Stimulated activated CD4-positive, alpha-beta T cell treated with anti-CD3 and anti-CD28 coated beads, Interleukin-1b, Interleukin-23, amount 100 ng/mL, for 48 hours (primary cell): ENCODE data around the gene ENPP1.
A peak's percentile ranks its signal among the peaks of the same experiment; 100 is the strongest.

Experiments
- DNase-seq: peaks from one replicate; pipeline ENCODE4 v3.0.0-alpha.2; 2020

The ENPP1 gene

GRCh38 chr6:131807644-131808459 lies at the start of gene ENPP1:
TSS of gene ENPP1 (plus strand) at chr6:131808020. CDS start at chr6:131808036, 16 bp downstream.
- peak; percentile 31 for DNase-seq

- no peak for DNase-seq
Observed at GRCh38 chr6:131758920-131759319, 48.9 kb upstream of the ENPP1 start.

DNA sequence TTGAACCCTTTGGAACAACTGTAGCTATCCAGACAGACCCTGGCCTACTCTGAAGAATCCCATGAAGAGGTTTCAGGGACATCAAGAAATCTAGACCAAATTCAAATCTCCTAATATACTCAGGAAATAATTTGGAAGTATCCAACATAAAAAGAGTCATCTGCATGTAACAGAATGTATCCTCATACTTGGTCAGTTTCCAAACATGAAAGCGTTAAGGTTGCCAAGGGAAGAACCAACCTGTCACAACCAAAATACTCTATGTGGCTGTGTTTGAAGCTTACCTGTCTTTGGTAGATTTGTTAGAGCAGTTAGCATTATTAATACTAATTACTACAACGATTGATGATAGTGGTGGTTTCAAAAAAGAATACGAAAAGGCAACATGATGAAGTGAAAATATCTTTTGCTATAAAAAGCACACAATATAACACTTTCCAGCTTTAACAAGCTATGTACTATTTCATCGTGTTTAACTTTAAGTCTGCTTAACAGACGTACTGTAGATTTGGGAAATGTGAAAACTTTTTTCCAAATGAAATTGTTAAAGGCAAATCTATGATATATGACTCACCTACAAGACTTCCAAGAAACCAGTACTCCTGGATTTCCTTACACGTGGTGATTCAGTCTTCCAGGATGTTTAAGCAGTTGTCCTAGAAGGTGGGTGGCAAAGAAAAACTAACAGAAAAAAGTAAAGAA lies 46.6 kb upstream of the ENPP1 start:
- DNase-seq, result no peak

DNA sequence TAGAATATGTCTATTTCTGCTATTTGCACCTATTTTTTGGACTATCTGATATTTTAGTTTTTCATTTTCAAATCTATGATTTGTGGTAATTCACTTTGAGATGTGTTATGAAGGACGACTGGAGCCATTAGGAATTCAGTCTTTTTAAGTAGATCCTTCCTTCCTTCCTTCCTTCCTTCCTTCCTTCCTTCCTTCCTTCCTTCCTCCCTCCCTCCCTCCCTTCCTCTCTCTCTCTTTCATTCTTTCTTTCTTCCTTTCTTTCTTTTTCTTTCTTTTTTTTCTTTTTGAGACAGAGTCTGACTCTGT lies 46.1 kb upstream of the ENPP1 start:
- no peak for DNase-seq

DNA sequence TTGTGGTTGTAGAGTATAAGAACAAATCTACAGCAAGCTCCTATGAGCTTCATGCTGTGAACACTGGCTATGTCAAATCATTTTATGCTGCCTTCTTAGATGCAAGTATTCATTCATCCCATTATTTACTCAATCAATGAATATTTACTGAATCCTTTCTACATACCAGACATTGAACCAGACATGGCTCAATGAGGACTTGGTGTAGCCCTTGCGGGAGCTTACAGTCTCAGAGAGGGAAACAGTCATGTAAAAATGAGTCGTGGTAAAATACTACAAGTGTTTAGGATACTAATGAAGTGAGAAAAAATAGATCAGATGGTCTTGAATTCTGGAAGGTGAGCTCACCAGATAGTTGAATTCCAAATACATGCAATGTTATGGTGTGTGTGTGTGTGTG lies 44.8 kb upstream of the ENPP1 start:
- DNase-seq, result no peak

GRCh38 chr6:131763749-131764148 lies 44.1 kb upstream of the ENPP1 start:
- no peak for DNase-seq

DNA sequence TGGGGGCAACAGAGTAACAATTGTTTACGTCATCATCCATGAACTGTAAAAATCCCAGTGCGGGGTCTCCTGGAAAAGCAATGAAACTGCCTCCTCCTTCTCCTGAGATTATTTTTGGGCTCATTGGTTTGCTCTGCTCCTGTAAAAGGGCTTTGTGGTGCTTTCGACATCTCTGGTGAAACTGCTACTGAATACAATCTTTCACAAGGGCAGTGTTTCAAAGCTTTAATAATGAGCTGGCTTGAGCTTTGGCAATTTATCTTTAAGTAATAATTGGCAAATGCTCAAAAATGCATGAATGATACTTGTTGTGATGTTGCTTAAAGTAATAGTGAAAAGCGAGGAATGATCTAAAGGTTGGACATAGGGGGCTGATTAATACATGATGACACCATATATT lies 43.5 kb upstream of the ENPP1 start:
- no peak for DNase-seq

GRCh38 chr6:131765081-131765803 lies 42.6 kb upstream of the ENPP1 start:
- DNase-seq, result no peak

GRCh38 chr6:131765804-131766135 lies 42.0 kb upstream of the ENPP1 start:
- DNase-seq, result no peak

DNA sequence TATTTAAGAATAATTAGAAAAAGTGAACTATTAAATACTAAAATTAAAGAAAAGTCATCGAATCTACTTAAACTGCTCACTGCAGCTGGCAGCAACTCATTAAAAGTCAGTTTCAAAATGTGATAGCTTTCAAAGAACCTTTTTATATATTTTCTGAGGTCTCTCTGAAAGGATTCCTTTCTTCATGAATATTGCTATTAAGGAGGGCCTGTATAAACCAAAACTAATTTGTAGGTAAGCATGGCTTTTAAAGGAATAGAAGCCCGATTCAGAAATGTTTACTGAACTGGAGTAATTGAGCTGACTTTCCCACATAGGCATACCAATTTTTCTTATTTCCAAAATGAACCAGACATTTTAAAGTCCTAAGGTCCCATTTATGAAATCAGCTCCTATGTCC lies 41.2 kb upstream of the ENPP1 start:
- DNase-seq, result no peak

- DNase-seq, result no peak
Observed at GRCh38 chr6:131768964-131769363, 38.9 kb upstream of the ENPP1 start.

DNA sequence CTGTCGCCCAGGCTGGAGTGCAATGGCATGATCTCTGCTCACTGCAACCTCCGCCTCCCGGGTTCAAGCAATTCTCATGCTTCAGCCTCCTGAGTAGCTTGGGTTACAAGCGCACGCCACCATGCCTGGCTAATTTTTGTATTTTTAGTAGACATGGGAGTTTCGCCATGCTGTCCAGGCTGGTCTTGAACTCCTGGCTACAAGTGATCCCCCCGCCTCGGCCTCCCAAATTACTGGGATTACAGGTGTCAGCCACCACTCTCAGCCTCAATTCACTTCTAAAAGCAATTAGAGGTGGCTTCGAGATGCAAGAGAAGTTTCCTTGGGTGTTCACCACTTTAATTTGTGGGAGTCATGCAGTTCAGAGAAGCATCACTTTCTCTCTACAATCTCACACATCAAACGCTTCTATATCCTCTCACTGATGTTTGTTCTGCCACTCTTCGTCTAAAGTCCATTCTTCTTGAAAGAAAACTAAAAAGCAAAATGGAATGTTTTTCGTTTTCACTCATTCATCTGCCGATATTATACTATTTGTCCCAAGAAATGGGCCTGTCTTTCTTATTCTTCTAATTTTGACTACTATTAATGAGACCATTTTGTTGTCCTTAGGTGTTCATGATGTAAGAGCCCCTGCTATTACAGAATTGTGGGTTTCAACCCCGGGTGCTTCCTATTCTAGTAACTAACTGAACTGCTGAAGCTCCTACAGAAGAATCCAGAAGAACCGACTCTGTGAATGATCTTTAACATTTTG lies 38.3 kb upstream of the ENPP1 start:
- DNase-seq, result no peak

DNA sequence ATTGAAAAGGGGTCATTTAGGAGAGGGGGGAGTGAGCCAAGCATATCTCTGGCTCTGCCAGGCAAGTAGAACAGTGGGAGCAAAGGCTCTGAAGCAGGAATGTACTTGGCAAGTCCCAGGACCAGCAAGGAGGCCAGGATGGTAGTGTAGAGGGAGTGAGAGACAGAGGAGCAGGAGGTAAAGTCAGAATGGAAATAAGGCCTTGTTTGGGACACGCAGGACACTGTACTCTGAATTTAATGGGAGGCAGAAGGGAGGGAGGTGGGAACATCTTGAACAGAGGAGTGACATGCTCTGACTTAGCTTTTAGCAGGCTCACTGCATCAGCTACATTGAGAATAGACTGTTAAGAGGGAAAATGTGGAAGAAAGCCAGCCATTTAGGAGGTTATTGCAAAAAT lies 37.0 kb upstream of the ENPP1 start:
- no peak for DNase-seq

DNA sequence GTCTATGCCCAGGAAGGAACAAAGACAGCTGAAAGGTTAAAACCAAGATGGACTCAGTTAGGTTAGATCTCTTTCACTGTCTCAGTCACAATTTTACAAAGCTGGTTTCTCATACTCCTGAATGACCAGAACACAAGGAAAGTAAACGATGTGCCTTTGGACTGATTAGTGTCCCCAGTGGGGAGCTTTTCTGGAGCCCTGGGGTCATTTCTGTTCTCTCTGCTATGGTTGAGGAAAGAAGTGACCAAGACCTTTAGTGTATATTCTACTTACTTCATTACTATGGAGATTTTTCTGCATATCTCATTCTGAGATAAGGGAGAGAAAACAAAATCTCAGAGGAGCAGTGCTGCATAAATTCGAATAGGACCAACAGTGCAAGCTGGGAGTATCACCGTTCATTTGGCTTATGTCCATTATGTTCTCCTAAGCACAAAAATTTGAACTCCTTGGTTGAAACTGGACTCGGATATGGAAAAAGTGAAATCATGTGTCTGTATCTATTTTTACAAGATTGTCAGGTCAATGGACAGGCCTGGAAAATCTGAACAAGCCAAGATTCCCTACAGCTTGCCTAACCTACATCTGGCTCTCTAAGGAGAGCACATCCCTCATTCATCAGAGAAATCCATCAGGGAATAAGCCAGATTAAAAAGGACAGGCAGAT lies 34.4 kb upstream of the ENPP1 start:
- DNase-seq, result no peak

DNA sequence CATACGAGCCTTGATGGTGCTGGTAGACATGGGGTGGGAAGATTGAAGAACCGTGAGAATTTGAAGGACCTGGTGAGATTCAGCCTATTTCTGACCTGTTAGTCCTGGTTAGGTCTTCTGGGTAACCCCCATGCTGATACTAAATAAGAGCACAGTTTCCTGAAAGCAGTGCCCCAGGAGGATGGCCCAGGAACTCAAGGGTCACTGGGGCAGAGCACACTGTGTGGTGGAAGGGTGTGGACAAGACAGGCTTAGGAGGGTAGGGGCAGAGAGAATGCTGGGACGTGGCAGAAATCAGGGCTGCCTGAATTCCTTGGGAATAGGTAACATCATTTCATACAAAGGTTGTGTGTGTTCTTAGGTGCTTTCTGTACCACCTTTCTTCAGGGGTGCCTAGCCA lies 31.9 kb upstream of the ENPP1 start:
- no peak for DNase-seq

DNA sequence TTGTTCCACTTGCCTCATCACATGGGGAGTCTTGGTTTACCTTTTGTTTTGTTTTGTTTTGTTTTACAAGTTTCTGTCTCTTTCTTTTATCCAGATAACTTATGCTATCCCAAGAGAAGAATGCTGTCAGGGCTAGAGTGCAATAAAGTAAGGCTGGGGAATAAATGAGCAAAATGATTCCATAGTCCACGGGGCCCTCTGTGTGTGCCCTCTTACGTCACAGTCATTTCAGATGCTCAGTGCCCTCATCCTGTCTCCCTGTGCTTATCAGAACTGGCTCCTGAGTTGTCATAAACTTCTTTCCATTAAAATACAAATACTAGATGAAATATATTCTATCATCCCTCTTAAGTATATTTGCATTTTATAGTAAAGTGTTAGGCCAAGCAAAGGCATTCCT lies 30.8 kb upstream of the ENPP1 start:
- no peak for DNase-seq

- no peak for DNase-seq
Observed at GRCh38 chr6:131778169-131778568, 29.7 kb upstream of the ENPP1 start.

GRCh38 chr6:131779304-131779703 lies 28.5 kb upstream of the ENPP1 start:
- DNase-seq, result no peak

DNA sequence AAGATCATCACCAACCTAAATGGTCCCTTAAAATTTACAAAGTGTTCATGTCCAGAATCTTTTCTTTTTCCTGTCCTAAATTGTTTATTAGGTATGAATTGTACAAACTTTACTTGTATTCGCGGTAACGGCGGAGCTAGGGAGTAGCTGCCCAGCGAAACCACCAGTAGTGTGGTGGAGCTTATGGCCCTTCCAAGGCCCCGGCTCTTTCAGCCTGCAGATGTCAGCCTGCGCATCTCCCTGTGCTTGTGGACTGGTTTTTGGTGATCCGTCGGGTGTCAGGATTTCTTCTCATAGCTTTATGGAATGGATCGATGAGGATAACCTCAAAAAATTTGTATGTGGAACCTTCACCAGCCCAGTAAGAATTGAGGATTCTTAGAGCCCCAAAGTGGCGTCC lies 27.2 kb upstream of the ENPP1 start:
- DNase-seq, result no peak

DNA sequence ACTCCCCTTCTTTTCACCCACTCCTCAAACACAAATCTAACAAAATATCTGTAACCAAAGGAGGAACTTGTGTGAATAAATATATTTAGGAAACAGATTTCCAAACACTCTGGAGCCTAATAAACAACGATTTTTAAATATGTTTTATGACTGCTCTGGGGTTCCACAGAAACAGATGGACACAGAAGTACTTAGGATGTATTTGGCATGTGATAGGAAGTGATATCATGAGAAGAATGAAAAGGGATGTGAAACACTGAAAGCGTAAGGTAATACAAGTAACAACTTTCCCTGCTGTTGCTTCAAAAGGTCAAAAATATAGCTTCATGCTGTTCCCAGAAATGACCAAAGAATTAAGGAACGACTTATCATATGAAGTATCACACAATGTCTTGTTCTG lies 26.1 kb upstream of the ENPP1 start:
- no peak for DNase-seq

- DNase-seq, result no peak
Observed at GRCh38 chr6:131782764-131783163, 25.1 kb upstream of the ENPP1 start.

DNA sequence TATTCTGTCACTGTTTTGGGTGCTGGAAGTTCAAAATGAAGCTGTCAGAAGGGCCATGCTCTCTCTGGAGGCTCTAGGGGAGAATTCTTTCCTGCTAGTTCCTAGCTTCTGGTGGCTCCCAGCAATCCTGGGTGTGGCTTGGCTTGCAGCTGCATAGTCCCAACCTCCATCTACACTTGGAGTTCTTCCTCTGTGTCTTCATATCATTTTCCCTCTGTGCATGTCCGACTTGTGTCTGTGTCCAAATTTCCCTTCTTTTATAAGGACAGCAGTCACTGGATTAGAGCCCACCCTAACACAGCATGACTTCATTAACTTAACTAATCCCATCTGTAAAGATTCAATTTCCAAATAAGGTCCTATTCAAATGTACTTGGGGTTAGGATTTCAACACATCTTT lies 23.3 kb upstream of the ENPP1 start:
- no peak for DNase-seq

- no peak for DNase-seq
Observed at GRCh38 chr6:131787079-131787478, 20.7 kb upstream of the ENPP1 start.
